NCI-H1105 treated with DMSO at 0.1 percent for 48 hours (cell line): ENCODE data around the gene BSPRY.

ENCODE experiments used
- DNase-seq: peaks from one replicate; lab custom pipeline; 2025; lab: John Stamatoyannopoulos, UW

The BSPRY gene

GRCh38 chr9:113349445-113350094, at the start of gene BSPRY:
TSS of gene BSPRY (plus strand) at chr9:113349541. CDS start at chr9:113349580, 39 bp downstream.
- DNase-seq: peak; percentile 22

GRCh38 chr9:113299800-113300292, 49.5 kb upstream of the BSPRY start:
- DNase-seq: peak; percentile 41

- DNase-seq: no peak
These were observed 47.8 kb upstream of the BSPRY start for GRCh38 chr9:113301548-113301947.

- no peak for DNase-seq
These were observed 46.4 kb upstream of the BSPRY start, which contains the start of gene RNF183 for GRCh38 chr9:113302792-113303418. TSS of gene RNF183 (minus strand) at chr9:113303376. CDS start at chr9:113298184, 5,192 bp downstream.

GRCh38 chr9:113306566-113306965, 42.8 kb upstream of the BSPRY start:
- no peak for DNase-seq

GRCh38 chr9:113307396-113307975, 41.9 kb upstream of the BSPRY start:
- no peak for DNase-seq

GRCh38 chr9:113309204-113309813, 40.0 kb upstream of the BSPRY start:
- peak; percentile 48 for DNase-seq

GRCh38 chr9:113310538-113310937, 38.8 kb upstream of the BSPRY start:
- DNase-seq: no peak

GRCh38 chr9:113311961-113312360, 37.4 kb upstream of the BSPRY start:
- DNase-seq: no peak

- no peak for DNase-seq
These were observed 36.1 kb upstream of the BSPRY start for GRCh38 chr9:113313261-113313660.

- DNase-seq: no peak
These were observed 34.1 kb upstream of the BSPRY start for GRCh38 chr9:113315231-113315630.

GRCh38 chr9:113316030-113316429, 33.3 kb upstream of the BSPRY start:
- no peak for DNase-seq

- DNase-seq: no peak
These were observed 31.6 kb upstream of the BSPRY start for GRCh38 chr9:113317777-113318176.

- no peak for DNase-seq
These were observed 30.3 kb upstream of the BSPRY start for GRCh38 chr9:113319054-113319453.

GRCh38 chr9:113320051-113320450, 29.3 kb upstream of the BSPRY start:
- no peak for DNase-seq

- no peak for DNase-seq
These were observed 26.7 kb upstream of the BSPRY start for GRCh38 chr9:113322671-113323070.

GRCh38 chr9:113326230-113326629, 23.1 kb upstream of the BSPRY start:
- no peak for DNase-seq

GRCh38 chr9:113328045-113328782, 21.1 kb upstream of the BSPRY start:
- no peak for DNase-seq

GRCh38 chr9:113331780-113332179, 17.6 kb upstream of the BSPRY start:
- DNase-seq: no peak

- no peak for DNase-seq
These were observed 11.6 kb upstream of the BSPRY start for GRCh38 chr9:113337714-113338113.

- peak; percentile 70 for DNase-seq
These were observed 9.2 kb upstream of the BSPRY start, which contains the start of gene WDR31 for GRCh38 chr9:113340011-113340699. TSS of gene WDR31 (minus strand) at chr9:113340275. CDS start at chr9:113332022, 8,253 bp downstream.
